Panc1 (cell line): ENCODE data around the gene C1QTNF12. TPM values are rescaled to one million over a fixed set of nuclear protein-coding genes. Genes with fewer than 3 reads are reported as not detected.

Experiments
- ATAC-seq: fragments of 200-7000 bp; cut with Tn5 transposase; 2 replicates; pipeline ENCODE4 v1.9.1; 2020; ENCODE audit warnings: mild to moderate bottlenecking, moderate library complexity
- BruUV-seq: library from RNA; stranded (reverse); fragments of 400-500 nt; replicated peaks from 2 replicates; lab custom pipeline; 2021; lab: Mats Ljungman, UMichigan
- CTCF ChIA-PET: fragments of 300-600 bp; sonication (Branson Sonifier 250); formaldehyde crosslinking; loops from one replicate; lab custom pipeline; 2022; ENCODE audit warnings: antibody characterized with exemption; lab: Charles Lee
- POLR2A ChIA-PET: fragments of 300-600 bp; sonication (Branson Sonifier 250); formaldehyde crosslinking; loops from one replicate; lab custom pipeline; 2022; ENCODE audit warnings: antibody characterized with exemption; lab: Charles Lee
- DNase-seq: peaks from one replicate; pipeline ENCODE4 v3.0.0-alpha.2; 2010; ENCODE audit warnings: low read depth, low spot score
- H3K27ac ChIP-seq: 2 replicates; pipeline ENCODE4 v1.5.1; 2011; ENCODE audit warnings: mild to moderate bottlenecking, low read length, inconsistent platforms
- H3K27me3 ChIP-seq: fragments of 200-500 bp; sonication (Bioruptor generic); 2 replicates; pipeline ENCODE4 v1.6.0; 2014; ENCODE audit warnings: low read length, inconsistent platforms; ENCODE audit not compliant: control insufficient read depth, insufficient read depth
- H3K36me3 ChIP-seq: fragments of 200-500 bp; sonication (Bioruptor generic); 2 replicates; pipeline ENCODE4 v1.5.1; 2014; ENCODE audit warnings: inconsistent platforms, mild to moderate bottlenecking, low read length, moderate library complexity; ENCODE audit not compliant: control insufficient read depth, insufficient read depth
- H3K4me1 ChIP-seq: 2 replicates; pipeline ENCODE4 v1.5.1; 2011; ENCODE audit warnings: inconsistent platforms, mild to moderate bottlenecking, low read length, moderate library complexity; ENCODE audit not compliant: control insufficient read depth, insufficient read depth
- H3K4me3 ChIP-seq, 2 experiments: 2 replicates each; pipeline ENCODE4 v1.5.1; 2011 to 2012; ENCODE audit warnings: low read depth in 2 of 2, low read length in 2 of 2, mild to moderate bottlenecking in 2 of 2, inconsistent platforms in 1 of 2, moderate library complexity in 1 of 2
- H3K9me3 ChIP-seq: fragments of 200-500 bp; sonication (Bioruptor generic); 2 replicates; pipeline ENCODE4 v1.5.1; 2014; ENCODE audit warnings: low read depth, mild to moderate bottlenecking, inconsistent platforms, low read length, moderate library complexity; ENCODE audit not compliant: control insufficient read depth, insufficient read depth
- POLR2AphosphoS5 ChIP-seq: IDR thresholded peaks from 2 replicates; pipeline ENCODE4 v1.6.1; 2012; ENCODE audit warnings: mild to moderate bottlenecking, low read depth, low read length, moderate library complexity
- TCF7L2 ChIP-seq: IDR thresholded peaks from 2 replicates; pipeline ENCODE4 v1.6.1; 2011; ENCODE audit warnings: mild to moderate bottlenecking, low read depth, low read length, inconsistent platforms
- in situ Hi-C: cut with HindIII; loops from 2 replicates; pipeline ENCODE4 v1.10.0; 2016; ENCODE audit warnings: low sequenced_read_pairs, low pct_unique_long_range_greater_than_20kb
- intact Hi-C: fragments of 100-400 bp; cut with micrococcal nuclease; formaldehyde crosslinking; loops from one replicate; pipeline ENCODE4 v1.10.0; 2022; ENCODE audit not compliant: unreplicated experiment
- total RNA-seq: library from RNA; stranded (reverse); gene quantifications from one replicate; pipeline ENCODE4 v1.2.1, GENCODE V29; 2021; ENCODE audit not compliant: unreplicated experiment
- TF ChIP-seq, protein P1 (sequence below): fragments of 450-650 bp; IDR thresholded peaks from 2 replicates; pipeline ENCODE4 v1.5.1; 2017; ENCODE audit warnings: mild to moderate bottlenecking
- TF ChIP-seq, protein P2 (sequence below), 2 experiments: IDR thresholded peaks; 2 replicates each; pipeline ENCODE4 v1.6.1; 2011 to 2012; ENCODE audit warnings: low read depth in 2 of 2, control low read depth in 1 of 2, low read length in 1 of 2, mild to moderate bottlenecking in 1 of 2, moderate library complexity in 1 of 2; ENCODE audit not compliant: insufficient read depth in 1 of 2

Gene C1QTNF12
- total RNA-seq, 1 experiment from 2014 or later: 41.4 TPM

DNA sequence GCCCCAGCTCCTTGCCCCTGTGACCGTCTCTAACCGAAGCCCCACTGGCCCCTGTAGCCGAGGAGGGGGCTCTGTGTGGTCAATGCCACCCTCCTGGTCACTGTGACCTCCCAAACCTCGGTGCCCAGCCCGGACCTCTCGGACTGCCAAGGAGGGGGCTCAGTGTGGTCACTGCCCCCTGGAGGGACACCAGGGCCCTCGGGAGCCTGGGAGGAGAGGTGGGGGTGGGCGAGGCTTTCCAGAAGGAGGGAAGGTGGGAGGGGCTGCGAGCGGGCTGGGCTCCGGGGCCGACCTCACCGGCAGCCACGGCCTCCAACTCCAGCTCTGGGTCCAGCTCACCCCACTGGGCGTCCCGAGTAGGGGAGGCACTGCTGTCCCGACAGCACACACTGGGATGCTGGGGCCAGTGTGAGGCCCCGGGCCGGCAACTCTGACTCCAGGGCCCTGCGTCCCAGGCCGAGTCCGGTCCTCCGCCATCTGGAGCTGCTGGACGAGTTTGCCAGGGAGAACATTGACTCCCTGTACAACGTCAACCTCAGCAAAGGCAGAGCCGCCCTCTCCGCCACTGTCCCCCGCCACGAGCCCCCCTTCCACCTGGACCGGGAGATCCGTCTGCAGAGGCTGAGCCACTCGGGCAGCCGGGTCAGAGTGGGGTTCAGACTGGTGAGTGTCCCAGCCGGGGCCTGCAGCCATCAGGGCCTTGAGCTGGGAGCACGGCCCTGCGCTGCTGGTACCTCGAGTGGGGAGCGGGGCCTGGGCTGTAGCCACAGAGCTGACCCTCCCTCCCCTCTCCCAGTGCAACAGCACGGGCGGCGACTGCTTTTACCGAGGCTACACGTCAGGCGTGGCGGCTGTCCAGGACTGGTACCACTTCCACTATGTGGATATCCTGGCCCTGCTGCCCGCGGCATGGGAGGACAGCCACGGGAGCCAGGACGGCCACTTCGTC is 40.1 kb upstream of the C1QTNF12 start:
- TF ChIP-seq, protein P1, sequence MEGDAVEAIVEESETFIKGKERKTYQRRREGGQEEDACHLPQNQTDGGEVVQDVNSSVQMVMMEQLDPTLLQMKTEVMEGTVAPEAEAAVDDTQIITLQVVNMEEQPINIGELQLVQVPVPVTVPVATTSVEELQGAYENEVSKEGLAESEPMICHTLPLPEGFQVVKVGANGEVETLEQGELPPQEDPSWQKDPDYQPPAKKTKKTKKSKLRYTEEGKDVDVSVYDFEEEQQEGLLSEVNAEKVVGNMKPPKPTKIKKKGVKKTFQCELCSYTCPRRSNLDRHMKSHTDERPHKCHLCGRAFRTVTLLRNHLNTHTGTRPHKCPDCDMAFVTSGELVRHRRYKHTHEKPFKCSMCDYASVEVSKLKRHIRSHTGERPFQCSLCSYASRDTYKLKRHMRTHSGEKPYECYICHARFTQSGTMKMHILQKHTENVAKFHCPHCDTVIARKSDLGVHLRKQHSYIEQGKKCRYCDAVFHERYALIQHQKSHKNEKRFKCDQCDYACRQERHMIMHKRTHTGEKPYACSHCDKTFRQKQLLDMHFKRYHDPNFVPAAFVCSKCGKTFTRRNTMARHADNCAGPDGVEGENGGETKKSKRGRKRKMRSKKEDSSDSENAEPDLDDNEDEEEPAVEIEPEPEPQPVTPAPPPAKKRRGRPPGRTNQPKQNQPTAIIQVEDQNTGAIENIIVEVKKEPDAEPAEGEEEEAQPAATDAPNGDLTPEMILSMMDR: no peak
- TF ChIP-seq TCF7L2: no peak
- no peaks in the 10 kb centered on the region for H3K9me3 ChIP-seq
- no peaks in the 10 kb centered on the region for H3K27me3 ChIP-seq
- no TSS peak for BruUV-seq
- no peak overlapping the region for H3K4me3 ChIP-seq
- in situ Hi-C loops (no loop called here), intact Hi-C loops (no loop called here)
- no peak overlapping the region for H3K27ac ChIP-seq
- peaks cover 25% of the 10 kb centered on the region for H3K4me1 ChIP-seq
- ATAC-seq (no peak), DNase-seq (no peak)
- ChIA-PET CTCF (no interaction called here), POLR2A (no interaction called here)
- H3K36me3 ChIP-seq: no peaks in the 10 kb centered on the region

DNA sequence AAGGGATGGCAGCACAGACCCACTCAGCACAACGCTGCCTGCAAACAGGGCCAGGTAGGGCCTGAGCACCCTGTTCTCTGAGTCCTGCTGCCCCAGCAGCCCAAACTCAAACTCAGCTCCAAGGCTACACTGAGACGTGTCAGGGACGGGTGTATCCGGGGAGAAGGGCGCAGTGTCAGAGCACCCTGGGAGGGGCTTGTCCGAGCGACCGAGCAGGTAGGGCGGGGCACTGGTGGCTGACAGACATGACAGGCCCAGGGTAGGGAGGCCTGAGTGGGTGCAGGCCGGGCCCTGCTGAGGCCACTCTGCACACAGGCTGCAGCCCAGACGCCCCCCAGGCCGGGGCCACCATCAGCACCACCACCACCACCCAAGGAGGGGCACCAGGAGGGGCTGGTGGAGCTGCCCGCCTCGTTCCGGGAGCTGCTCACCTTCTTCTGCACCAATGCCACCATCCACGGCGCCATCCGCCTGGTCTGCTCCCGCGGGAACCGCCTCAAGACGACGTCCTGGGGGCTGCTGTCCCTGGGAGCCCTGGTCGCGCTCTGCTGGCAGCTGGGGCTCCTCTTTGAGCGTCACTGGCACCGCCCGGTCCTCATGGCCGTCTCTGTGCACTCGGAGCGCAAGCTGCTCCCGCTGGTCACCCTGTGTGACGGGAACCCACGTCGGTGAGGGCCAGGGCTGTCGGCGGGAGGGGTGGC is 39.2 kb upstream of the C1QTNF12 start:
- TF ChIP-seq TCF7L2: no peak
- TF ChIP-seq, protein P2, sequence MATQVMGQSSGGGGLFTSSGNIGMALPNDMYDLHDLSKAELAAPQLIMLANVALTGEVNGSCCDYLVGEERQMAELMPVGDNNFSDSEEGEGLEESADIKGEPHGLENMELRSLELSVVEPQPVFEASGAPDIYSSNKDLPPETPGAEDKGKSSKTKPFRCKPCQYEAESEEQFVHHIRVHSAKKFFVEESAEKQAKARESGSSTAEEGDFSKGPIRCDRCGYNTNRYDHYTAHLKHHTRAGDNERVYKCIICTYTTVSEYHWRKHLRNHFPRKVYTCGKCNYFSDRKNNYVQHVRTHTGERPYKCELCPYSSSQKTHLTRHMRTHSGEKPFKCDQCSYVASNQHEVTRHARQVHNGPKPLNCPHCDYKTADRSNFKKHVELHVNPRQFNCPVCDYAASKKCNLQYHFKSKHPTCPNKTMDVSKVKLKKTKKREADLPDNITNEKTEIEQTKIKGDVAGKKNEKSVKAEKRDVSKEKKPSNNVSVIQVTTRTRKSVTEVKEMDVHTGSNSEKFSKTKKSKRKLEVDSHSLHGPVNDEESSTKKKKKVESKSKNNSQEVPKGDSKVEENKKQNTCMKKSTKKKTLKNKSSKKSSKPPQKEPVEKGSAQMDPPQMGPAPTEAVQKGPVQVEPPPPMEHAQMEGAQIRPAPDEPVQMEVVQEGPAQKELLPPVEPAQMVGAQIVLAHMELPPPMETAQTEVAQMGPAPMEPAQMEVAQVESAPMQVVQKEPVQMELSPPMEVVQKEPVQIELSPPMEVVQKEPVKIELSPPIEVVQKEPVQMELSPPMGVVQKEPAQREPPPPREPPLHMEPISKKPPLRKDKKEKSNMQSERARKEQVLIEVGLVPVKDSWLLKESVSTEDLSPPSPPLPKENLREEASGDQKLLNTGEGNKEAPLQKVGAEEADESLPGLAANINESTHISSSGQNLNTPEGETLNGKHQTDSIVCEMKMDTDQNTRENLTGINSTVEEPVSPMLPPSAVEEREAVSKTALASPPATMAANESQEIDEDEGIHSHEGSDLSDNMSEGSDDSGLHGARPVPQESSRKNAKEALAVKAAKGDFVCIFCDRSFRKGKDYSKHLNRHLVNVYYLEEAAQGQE (IDR thresholded peaks at IDR 0.05; ENCODE audit: insufficient read depth in 1 of 2, low read depth in 2 of 2, low read length in 1 of 2): no peak
- no peak for TF ChIP-seq POLR2AphosphoS5
- POLR2A ChIA-PET: no interaction called here
- BruUV-seq: no TSS peak
- ATAC-seq (peak; percentile 14; the same call in 1 of the 2 replicates), DNase-seq (no peak)
- H3K36me3 ChIP-seq: no peaks in the 10 kb centered on the region
- H3K27me3 ChIP-seq: no peaks in the 10 kb centered on the region
- peaks cover 22% of the 10 kb centered on the region for H3K4me1 ChIP-seq
- no peak overlapping the region for H3K4me3 ChIP-seq
- no peaks in the 10 kb centered on the region for H3K9me3 ChIP-seq
- CTCF ChIA-PET: no interaction called here
- no peak overlapping the region for H3K27ac ChIP-seq
- intact Hi-C loops (no loop called here), in situ Hi-C loops (no loop called here)
